ENCODE data around the gene SDHAF2.
A peak's percentile ranks its signal among the peaks of the same experiment; 100 is the strongest.

Gene SDHAF2

GRCh38 chr11:61480261-61480993 lies 50.5 kb downstream of the SDHAF2 start:
- CTCF ChIA-PET = interaction anchor here (0.6 to 11.7 kb wide), 7 partner anchors 9 to 158 kb away, joined by 3 to 325 read pairs (median 5); partner anchors contain the start of gene LRRC10B
- no peak overlapping the region for H3K4me3 ChIP-seq (ENCODE audit: low read depth, low read length)
- POLR2A ChIA-PET = interaction anchor here (1.1 kb wide), 1 partner anchor 29 kb away, joined by 3 read pairs; no protein-coding TSS in a partner anchor
- no peaks in the 10 kb centered on the region for H3K4me1 ChIP-seq (ENCODE audit: control insufficient read depth, insufficient read depth, low read length)
- no peaks in the 10 kb centered on the region for H3K9me3 ChIP-seq (ENCODE audit: control insufficient read depth, insufficient read depth, low read depth, low read length)
- no peaks in the 10 kb centered on the region for H3K36me3 ChIP-seq (ENCODE audit: control insufficient read depth in 2 of 2, insufficient read depth in 1 of 2, low read length in 2 of 2)
- no peak overlapping the region for H3K27ac ChIP-seq (ENCODE audit: extremely low read depth, low read depth, low read length)
- TF ChIP-seq ZNF354C (tag by site-specific recombination; IDR thresholded peaks at IDR 0.05; ENCODE audit: borderline replicate concordance, low read depth) = no peak
- TF ChIP-seq ZNF561 (tag by site-specific recombination; IDR thresholded peaks at IDR 0.05; ENCODE audit: borderline replicate concordance) = no peak
- no peak for TF ChIP-seq ZNF274 (IDR thresholded peaks at IDR 0.05; ENCODE audit: low read length)
- no peak for TF ChIP-seq ZNF274 (tag by site-specific recombination; IDR thresholded peaks at IDR 0.05; ENCODE audit: borderline replicate concordance)
- TF ChIP-seq ZNF350 (tag by site-specific recombination; IDR thresholded peaks at IDR 0.05) = no peak
- TF ChIP-seq ZNF23 (tag by site-specific recombination; IDR thresholded peaks at IDR 0.05; ENCODE audit: borderline replicate concordance) = no peak
- no peak for TF ChIP-seq ZNF214 (tag by site-specific recombination; IDR thresholded peaks at IDR 0.05; ENCODE audit: borderline replicate concordance)
- TF ChIP-seq SP7 (tag by site-specific recombination; IDR thresholded peaks at IDR 0.05) = no peak
- TF ChIP-seq ZNF843 (tag by site-specific recombination; IDR thresholded peaks at IDR 0.05) = no peak
- no peak for TF ChIP-seq ZNF155 (tag by site-specific recombination; IDR thresholded peaks at IDR 0.05)
- TF ChIP-seq YY2 (tag by site-specific recombination; IDR thresholded peaks at IDR 0.05) = no peak
- no peak for TF ChIP-seq ZNF366 (tag by site-specific recombination; conservative IDR thresholded peaks at IDR 0.05)
- TF ChIP-seq ZNF16 (tag by site-specific recombination; IDR thresholded peaks at IDR 0.05; ENCODE audit: low read depth) = no peak

GRCh38 chr11:61480994-61481335 lies 51.0 kb downstream of the SDHAF2 start:
- CTCF ChIA-PET = interaction anchor here (0.6 to 11.7 kb wide), 7 partner anchors 8 to 158 kb away, joined by 3 to 325 read pairs (median 5); partner anchors contain the start of gene LRRC10B
- Histone ChIP-seq H3K4me1 (ENCODE audit: control insufficient read depth, insufficient read depth, low read length) (no peaks in the 10 kb centered on the region), H3K4me3 (ENCODE audit: low read depth, low read length) (no peak overlapping the region), H3K36me3 (ENCODE audit: control insufficient read depth in 2 of 2, insufficient read depth in 1 of 2, low read length in 2 of 2) (no peaks in the 10 kb centered on the region), H3K9me3 (ENCODE audit: control insufficient read depth, insufficient read depth, low read depth, low read length) (no peaks in the 10 kb centered on the region), H3K27ac (ENCODE audit: extremely low read depth, low read depth, low read length) (no peak overlapping the region)
- TF ChIP-seq ZNF521 (tag by site-specific recombination; IDR thresholded peaks at IDR 0.05) (no peak), MYNN (tag by site-specific recombination; IDR thresholded peaks at IDR 0.05; ENCODE audit: borderline replicate concordance) (peak; percentile 93), EGR2 (tag by site-specific recombination; IDR thresholded peaks at IDR 0.05; ENCODE audit: low read depth) (peak; percentile 35; the same call in 1 of the 2 replicates)
- POLR2A ChIA-PET = interaction anchor here (0.6 to 1.1 kb wide), 2 partner anchors 30 to 220 kb away, joined by 3 read pairs; no protein-coding TSS in a partner anchor

GRCh38 chr11:61481806-61482205 lies 51.9 kb downstream of the SDHAF2 start:
- TF ChIP-seq ZNF521 (tag by site-specific recombination; IDR thresholded peaks at IDR 0.05) = no peak
- no peak for TF ChIP-seq ZNF423 (tag by site-specific recombination; IDR thresholded peaks at IDR 0.05)
- no peak for TF ChIP-seq ZNF449 (tag by site-specific recombination; IDR thresholded peaks at IDR 0.05)
- TF ChIP-seq ZNF785 (tag by site-specific recombination; IDR thresholded peaks at IDR 0.05) = no peak
- no peak for TF ChIP-seq ZNF555 (tag by site-specific recombination; conservative IDR thresholded peaks at IDR 0.05)
- TF ChIP-seq ZNF791 (tag by site-specific recombination; IDR thresholded peaks at IDR 0.05) = no peak
- POLR2A ChIA-PET = no interaction called here
- Histone ChIP-seq H3K4me1 (ENCODE audit: control insufficient read depth, insufficient read depth, low read length) (no peaks in the 10 kb centered on the region), H3K4me3 (ENCODE audit: low read depth, low read length) (no peak overlapping the region), H3K9me3 (ENCODE audit: control insufficient read depth, insufficient read depth, low read depth, low read length) (no peaks in the 10 kb centered on the region), H3K27ac (ENCODE audit: extremely low read depth, low read depth, low read length) (no peak overlapping the region), H3K36me3 (ENCODE audit: control insufficient read depth in 2 of 2, insufficient read depth in 1 of 2, low read length in 2 of 2) (no peaks in the 10 kb centered on the region)
- CTCF ChIA-PET = interaction anchor here (0.5 to 11.7 kb wide), 13 partner anchors 15 to 168 kb away, joined by 3 to 325 read pairs (median 3); partner anchors contain the start of gene LRRC10B

Data from HEK293 (cell line).